Chondrocyte (in vitro differentiated cells): ENCODE data around the gene GPC6. TPM values are rescaled to one million over a fixed set of nuclear protein-coding genes. Genes with fewer than 3 reads are reported as not detected.
A peak's percentile ranks its signal among the peaks of the same experiment; 100 is the strongest.

Experiments used
- DNase-seq: peaks from one replicate; pipeline ENCODE4 v3.0.0; 2021; ENCODE audit warnings: mixed read lengths, low spot score
- H3K27ac Mint-ChIP-seq: one replicate; pipeline ENCODE4 v1.8.0; 2021; ENCODE audit warnings: mild to moderate bottlenecking, moderate library complexity, mixed read lengths; ENCODE audit not compliant: unreplicated experiment
- H3K27me3 Mint-ChIP-seq: 2 replicates; pipeline ENCODE4 v1.8.0; 2021; ENCODE audit warnings: low read depth, mixed read lengths
- H3K36me3 Mint-ChIP-seq: 2 replicates; pipeline ENCODE4 v1.8.0; 2021; ENCODE audit warnings: low read depth, mixed read lengths
- H3K4me1 Mint-ChIP-seq: 2 replicates; pipeline ENCODE4 v1.8.0; 2021; ENCODE audit warnings: low read depth, mild to moderate bottlenecking, mixed read lengths
- H3K4me3 Mint-ChIP-seq: one replicate; pipeline ENCODE4 v1.8.0; 2021; ENCODE audit warnings: mild to moderate bottlenecking, moderate library complexity, mixed read lengths; ENCODE audit not compliant: unreplicated experiment
- H3K9me3 Mint-ChIP-seq: 2 replicates; pipeline ENCODE4 v1.8.0; 2021; ENCODE audit warnings: low read depth, mixed read lengths
- total RNA-seq: library from RNA; stranded (reverse); gene quantifications from 3 replicates; pipeline ENCODE4 v1.2.1, GENCODE V29; 2021
- TF ChIP-seq, protein P1 (sequence below): fragments of 200-600 bp; sonication (generic); IDR thresholded peaks from 2 replicates; pipeline ENCODE4 v1.5.0; 2021; ENCODE audit warnings: antibody characterized with exemption, mild to moderate bottlenecking, moderate library complexity

The GPC6 gene
- total RNA-seq, 1 donor from 2014 or later, result 76.1 TPM

DNA sequence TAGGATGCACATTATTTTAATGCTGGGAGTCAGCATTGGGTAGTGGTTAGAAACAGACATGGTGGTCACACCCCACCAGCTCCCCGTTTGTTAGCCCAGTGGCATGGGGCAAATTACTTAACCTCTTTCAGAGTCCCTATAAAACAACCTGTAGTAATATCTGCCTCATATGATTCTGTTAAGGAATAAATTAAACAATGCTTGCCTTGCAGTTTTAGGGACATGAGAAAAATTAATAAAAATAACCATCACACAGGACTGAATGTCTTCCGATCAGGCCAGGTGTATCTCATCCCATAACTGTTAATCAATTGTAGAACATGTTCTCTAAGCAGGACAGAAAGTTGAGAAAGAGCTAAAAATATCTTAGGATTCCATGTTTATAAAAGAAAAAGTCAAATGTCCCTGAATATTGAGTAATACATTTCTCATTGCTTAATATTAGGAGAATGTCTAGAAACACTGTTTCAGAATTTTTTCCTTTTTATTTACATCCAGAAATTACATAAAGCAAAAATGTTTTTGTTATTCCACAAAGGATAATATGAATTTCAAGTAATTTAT lies 196.5 kb downstream of the GPC6 start:
- Mint-ChIP-seq H3K36me3 (peaks cover 3% of the 10 kb centered on the region), H3K9me3 (peaks cover 3% of the 10 kb centered on the region), H3K27ac (peak overlapping the region; percentile 37), H3K4me3 (no peak overlapping the region), H3K27me3 (no peaks in the 10 kb centered on the region), H3K4me1 (peaks cover 35% of the 10 kb centered on the region)
- no peak for DNase-seq
- TF ChIP-seq, protein P1, sequence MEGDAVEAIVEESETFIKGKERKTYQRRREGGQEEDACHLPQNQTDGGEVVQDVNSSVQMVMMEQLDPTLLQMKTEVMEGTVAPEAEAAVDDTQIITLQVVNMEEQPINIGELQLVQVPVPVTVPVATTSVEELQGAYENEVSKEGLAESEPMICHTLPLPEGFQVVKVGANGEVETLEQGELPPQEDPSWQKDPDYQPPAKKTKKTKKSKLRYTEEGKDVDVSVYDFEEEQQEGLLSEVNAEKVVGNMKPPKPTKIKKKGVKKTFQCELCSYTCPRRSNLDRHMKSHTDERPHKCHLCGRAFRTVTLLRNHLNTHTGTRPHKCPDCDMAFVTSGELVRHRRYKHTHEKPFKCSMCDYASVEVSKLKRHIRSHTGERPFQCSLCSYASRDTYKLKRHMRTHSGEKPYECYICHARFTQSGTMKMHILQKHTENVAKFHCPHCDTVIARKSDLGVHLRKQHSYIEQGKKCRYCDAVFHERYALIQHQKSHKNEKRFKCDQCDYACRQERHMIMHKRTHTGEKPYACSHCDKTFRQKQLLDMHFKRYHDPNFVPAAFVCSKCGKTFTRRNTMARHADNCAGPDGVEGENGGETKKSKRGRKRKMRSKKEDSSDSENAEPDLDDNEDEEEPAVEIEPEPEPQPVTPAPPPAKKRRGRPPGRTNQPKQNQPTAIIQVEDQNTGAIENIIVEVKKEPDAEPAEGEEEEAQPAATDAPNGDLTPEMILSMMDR, result no peak

DNA sequence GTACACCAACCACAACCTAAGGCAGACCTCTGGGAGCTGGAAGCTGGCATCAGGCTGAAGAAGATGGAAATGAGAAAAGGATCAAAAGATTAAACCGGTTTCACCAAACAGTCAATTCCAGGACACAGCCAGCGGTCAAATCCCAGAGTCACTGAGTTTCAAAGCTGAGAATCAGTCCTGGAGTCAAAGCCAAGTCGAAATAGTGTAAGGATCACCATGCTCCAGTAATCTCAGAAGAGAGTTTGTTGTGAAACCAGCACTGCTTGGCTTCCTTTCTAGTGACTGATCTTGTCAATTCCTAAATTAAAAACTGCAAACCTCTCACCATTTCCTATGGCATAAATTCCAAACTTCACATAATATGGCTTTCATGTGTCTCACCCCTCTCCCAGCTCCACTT lies 198.8 kb downstream of the GPC6 start:
- H3K27ac Mint-ChIP-seq, result no peak overlapping the region

GRCh38 chr13:93430381-93430780 lies 203.8 kb downstream of the GPC6 start:
- no peak for DNase-seq
- peaks cover 3% of the 10 kb centered on the region for H3K9me3 Mint-ChIP-seq
- no peak overlapping the region for H3K4me3 Mint-ChIP-seq
- no peaks in the 10 kb centered on the region for H3K27me3 Mint-ChIP-seq
- TF ChIP-seq, protein P1, result no peak
- H3K4me1 Mint-ChIP-seq, result peaks cover 25% of the 10 kb centered on the region
- H3K27ac Mint-ChIP-seq, result no peak overlapping the region
- H3K36me3 Mint-ChIP-seq, result peaks cover 3% of the 10 kb centered on the region

More for the DNA sequence above, 198.8 kb downstream of the GPC6 start:
- no peak for DNase-seq
- H3K4me3 Mint-ChIP-seq, result no peak overlapping the region
- H3K36me3 Mint-ChIP-seq, result peaks cover 3% of the 10 kb centered on the region
- TF ChIP-seq, protein P1, result no peak
- peaks cover 34% of the 10 kb centered on the region for H3K4me1 Mint-ChIP-seq
- H3K27me3 Mint-ChIP-seq, result no peaks in the 10 kb centered on the region
- peaks cover 3% of the 10 kb centered on the region for H3K9me3 Mint-ChIP-seq

DNA sequence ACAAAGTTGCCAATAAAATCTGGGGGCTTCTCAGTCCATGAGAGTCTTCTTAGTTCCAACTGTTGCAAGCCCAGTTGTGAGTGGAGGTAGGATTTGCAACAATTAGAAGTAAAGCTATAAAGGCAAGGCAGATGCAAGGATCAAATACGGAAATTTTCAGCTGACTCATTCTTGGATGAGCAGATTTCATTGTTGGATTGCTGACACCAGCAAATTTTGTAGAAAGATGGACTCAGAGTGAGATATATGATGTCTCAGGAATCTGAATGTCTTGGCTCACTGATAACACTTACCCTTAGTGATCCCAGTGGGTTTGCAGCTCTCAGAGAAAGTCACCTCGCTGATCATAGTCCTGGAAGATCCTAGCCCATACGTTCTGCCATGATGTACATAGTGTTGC lies 209.0 kb downstream of the GPC6 start:
- Mint-ChIP-seq H3K27me3 (no peaks in the 10 kb centered on the region), H3K9me3 (no peaks in the 10 kb centered on the region), H3K4me3 (no peak overlapping the region), H3K27ac (no peak overlapping the region), H3K4me1 (peaks cover 23% of the 10 kb centered on the region), H3K36me3 (no peaks in the 10 kb centered on the region)
- no peak for DNase-seq
- TF ChIP-seq, protein P1, result no peak

GRCh38 chr13:93437081-93437480 lies 210.5 kb downstream of the GPC6 start:
- H3K27me3 Mint-ChIP-seq, result no peaks in the 10 kb centered on the region
- no peak overlapping the region for H3K4me3 Mint-ChIP-seq
- H3K9me3 Mint-ChIP-seq, result no peaks in the 10 kb centered on the region
- H3K36me3 Mint-ChIP-seq, result no peaks in the 10 kb centered on the region
- peaks cover 18% of the 10 kb centered on the region for H3K4me1 Mint-ChIP-seq
- TF ChIP-seq, protein P1, result no peak
- H3K27ac Mint-ChIP-seq, result no peak overlapping the region
- no peak for DNase-seq
